ENCODE results near the gene SMIM28.

DNA sequence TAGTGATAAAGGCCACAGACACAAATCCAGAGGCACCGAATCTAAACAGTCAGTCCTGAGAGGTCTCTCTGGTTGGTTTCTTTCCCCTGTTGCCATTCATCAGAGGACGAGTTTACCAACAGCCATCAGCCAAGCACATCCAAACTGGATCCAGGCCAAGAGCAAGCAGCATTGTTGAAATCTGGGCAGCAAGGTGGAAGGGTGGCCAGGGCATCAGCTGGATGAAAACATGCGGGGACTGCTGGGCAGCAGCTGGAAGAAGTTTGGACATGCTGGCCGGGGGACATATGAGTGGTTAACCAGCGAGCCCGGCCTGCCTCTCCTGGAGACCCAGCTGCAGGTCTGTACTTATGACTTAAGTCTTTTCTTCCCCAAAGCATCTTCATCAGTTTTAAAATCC lies at the start of gene SMIM28:
- TF ChIP-seq TAF1 (IDR thresholded peaks at IDR 0.05; ENCODE audit: borderline replicate concordance, insufficient read depth, low read length) (no peak), SIN3A (IDR thresholded peaks at IDR 0.05; ENCODE audit: borderline replicate concordance, insufficient read depth, low read length) (no peak), POLR2AphosphoS5 (IDR thresholded peaks at IDR 0.05; ENCODE audit: low read depth, low read length) (no peak)
- TF ChIP-seq, protein P1, sequence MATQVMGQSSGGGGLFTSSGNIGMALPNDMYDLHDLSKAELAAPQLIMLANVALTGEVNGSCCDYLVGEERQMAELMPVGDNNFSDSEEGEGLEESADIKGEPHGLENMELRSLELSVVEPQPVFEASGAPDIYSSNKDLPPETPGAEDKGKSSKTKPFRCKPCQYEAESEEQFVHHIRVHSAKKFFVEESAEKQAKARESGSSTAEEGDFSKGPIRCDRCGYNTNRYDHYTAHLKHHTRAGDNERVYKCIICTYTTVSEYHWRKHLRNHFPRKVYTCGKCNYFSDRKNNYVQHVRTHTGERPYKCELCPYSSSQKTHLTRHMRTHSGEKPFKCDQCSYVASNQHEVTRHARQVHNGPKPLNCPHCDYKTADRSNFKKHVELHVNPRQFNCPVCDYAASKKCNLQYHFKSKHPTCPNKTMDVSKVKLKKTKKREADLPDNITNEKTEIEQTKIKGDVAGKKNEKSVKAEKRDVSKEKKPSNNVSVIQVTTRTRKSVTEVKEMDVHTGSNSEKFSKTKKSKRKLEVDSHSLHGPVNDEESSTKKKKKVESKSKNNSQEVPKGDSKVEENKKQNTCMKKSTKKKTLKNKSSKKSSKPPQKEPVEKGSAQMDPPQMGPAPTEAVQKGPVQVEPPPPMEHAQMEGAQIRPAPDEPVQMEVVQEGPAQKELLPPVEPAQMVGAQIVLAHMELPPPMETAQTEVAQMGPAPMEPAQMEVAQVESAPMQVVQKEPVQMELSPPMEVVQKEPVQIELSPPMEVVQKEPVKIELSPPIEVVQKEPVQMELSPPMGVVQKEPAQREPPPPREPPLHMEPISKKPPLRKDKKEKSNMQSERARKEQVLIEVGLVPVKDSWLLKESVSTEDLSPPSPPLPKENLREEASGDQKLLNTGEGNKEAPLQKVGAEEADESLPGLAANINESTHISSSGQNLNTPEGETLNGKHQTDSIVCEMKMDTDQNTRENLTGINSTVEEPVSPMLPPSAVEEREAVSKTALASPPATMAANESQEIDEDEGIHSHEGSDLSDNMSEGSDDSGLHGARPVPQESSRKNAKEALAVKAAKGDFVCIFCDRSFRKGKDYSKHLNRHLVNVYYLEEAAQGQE (IDR thresholded peaks at IDR 0.05; ENCODE audit: insufficient read depth in 1 of 2, low read depth in 2 of 2, low read length in 2 of 2), result no peak
